Colonic mucosa (tissue), 4 donors: ENCODE measurements around the gene RAVER2. TPM values are rescaled to one million over a fixed set of nuclear protein-coding genes. Genes with fewer than 3 reads are reported as not detected.

Experiments
- DNase-seq: peaks from one replicate; pipeline ENCODE4 v3.0.0-alpha.2; 2020
- H3K27ac ChIP-seq: fragments of 200-600 bp; one replicate; pipeline ENCODE4 v1.8.0; 2021
- H3K27me3 ChIP-seq: fragments of 200-600 bp; one replicate; pipeline ENCODE4 v1.8.0; 2021
- H3K36me3 ChIP-seq: fragments of 200-600 bp; one replicate; pipeline ENCODE4 v1.8.0; 2021
- H3K4me1 ChIP-seq: fragments of 200-600 bp; one replicate; pipeline ENCODE4 v1.8.0; 2021; ENCODE audit warnings: mild to moderate bottlenecking
- H3K4me3 ChIP-seq: fragments of 200-600 bp; one replicate; pipeline ENCODE4 v1.8.0; 2021
- H3K9ac ChIP-seq, 2 donors: one replicate each; pipeline ENCODE4 v1.7.0; 2013; ENCODE audit warnings: control low read depth in 2 of 2, low read depth in 2 of 2, low read length in 2 of 2
- H3K9me3 ChIP-seq: fragments of 200-600 bp; one replicate; pipeline ENCODE4 v1.8.0; 2021
- intact Hi-C: fragments of 100-400 bp; cut with DNase I; formaldehyde crosslinking; loops from one replicate; pipeline ENCODE4 v1.14.1; 2022
- total RNA-seq, 2 donors: library from RNA; stranded (reverse); fragmentation: NEBNext Ultra II Directional in 1 of 2; extraction: Animal tissue kit (Norgen Biotek cat#: 25700) in 1 of 2; gene quantifications; one replicate each; pipeline ENCODE4 v1.2.1, GENCODE V29; 2021
- TF ChIP-seq, protein P1 (sequence below): fragments of 200-600 bp; IDR thresholded peaks from one replicate; pipeline ENCODE4 v1.8.0; 2022; ENCODE audit warnings: antibody characterized with exemption, mild to moderate bottlenecking
- donor health status: healthy.
- donor health status: DM: no; HTN: no; CAD: no.
- donor health status: DM: no; HTN: no; CAD: no.

RAVER2 gene
- total RNA-seq, 2 donors from 2014 or later = 43.0 to 58.6 TPM

DNA sequence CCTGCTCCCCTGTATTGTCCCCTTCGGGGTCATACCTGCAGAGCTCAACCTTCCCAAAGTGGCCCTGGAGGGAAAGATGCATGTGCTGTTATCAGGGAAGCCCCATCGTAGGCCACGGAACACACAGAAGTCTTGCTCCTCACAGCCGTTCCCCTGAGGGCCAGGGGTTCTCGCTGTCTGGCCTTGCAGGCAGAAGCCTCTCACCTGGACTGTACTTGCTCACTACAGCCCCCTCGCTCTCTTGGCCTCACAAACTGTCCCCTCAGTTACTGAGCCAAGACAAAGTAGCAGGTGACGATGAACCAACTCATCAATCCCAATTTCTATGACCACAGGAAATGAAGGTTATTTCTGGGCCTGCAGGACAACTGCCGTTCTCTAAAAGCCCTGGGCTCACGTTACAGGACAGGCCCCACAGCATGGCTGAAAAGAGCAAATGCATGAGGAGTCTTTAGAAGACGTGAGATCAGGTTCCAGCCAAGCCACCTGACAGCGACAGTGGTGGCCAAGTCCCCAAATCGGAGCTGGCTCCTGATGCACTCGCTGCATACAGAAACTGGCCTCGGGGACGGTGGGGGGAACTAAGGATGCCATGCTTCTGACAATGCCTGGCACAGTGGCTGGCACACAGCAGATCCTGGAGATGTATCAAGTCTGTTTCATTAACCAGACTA, 95.0 kb downstream of the RAVER2 start:
- no peak for DNase-seq
- peaks cover 5% of the 10 kb centered on the region for H3K36me3 ChIP-seq
- TF ChIP-seq, protein P1, sequence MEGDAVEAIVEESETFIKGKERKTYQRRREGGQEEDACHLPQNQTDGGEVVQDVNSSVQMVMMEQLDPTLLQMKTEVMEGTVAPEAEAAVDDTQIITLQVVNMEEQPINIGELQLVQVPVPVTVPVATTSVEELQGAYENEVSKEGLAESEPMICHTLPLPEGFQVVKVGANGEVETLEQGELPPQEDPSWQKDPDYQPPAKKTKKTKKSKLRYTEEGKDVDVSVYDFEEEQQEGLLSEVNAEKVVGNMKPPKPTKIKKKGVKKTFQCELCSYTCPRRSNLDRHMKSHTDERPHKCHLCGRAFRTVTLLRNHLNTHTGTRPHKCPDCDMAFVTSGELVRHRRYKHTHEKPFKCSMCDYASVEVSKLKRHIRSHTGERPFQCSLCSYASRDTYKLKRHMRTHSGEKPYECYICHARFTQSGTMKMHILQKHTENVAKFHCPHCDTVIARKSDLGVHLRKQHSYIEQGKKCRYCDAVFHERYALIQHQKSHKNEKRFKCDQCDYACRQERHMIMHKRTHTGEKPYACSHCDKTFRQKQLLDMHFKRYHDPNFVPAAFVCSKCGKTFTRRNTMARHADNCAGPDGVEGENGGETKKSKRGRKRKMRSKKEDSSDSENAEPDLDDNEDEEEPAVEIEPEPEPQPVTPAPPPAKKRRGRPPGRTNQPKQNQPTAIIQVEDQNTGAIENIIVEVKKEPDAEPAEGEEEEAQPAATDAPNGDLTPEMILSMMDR = no peak
- no peaks in the 10 kb centered on the region for H3K9me3 ChIP-seq
- no peak overlapping the region for H3K27ac ChIP-seq
- H3K4me1 ChIP-seq = no peaks in the 10 kb centered on the region
- no peak overlapping the region for H3K4me3 ChIP-seq
- H3K9ac ChIP-seq = no peak overlapping the region
- H3K27me3 ChIP-seq = no peaks in the 10 kb centered on the region
- intact Hi-C loops = no loop called here

DNA sequence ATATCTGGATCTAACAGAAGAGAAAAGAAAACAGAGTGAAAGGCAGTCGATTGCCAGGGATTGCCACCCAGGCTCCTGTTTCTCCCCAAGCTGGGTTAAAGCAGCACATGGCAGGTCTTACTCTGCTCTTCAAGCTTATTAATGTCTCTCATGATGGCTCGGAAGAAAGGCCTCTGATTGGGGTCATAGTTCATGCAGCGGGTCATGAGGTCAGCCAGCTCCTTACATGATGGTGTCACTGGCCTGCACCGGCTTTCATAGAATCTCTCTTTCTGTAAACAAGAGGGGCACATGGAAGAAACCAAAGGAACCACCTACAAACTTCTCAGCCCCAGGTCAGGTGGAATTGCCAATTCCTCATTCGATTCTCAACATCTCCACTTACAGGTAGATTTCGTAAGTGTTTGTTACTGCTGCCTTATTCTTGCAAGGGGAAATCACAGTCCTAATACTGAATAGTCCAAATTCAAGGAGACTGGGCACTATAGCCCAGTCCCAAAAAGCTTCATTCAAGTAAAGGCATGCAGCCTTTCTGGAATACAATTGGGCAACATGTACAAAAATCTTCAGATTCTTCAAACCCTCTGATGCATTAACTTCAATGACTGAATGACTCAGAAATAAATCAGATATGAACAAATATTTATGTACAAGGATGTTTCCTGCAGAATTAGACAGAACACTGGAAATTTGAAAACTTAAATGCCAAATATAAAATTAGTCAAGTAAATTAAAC, 96.6 kb downstream of the RAVER2 start:
- TF ChIP-seq, protein P1 = no peak
- no peak overlapping the region for H3K9ac ChIP-seq
- no peak for DNase-seq
- no peaks in the 10 kb centered on the region for H3K4me1 ChIP-seq
- H3K27ac ChIP-seq = no peak overlapping the region
- no peak overlapping the region for H3K4me3 ChIP-seq
- no peaks in the 10 kb centered on the region for H3K27me3 ChIP-seq
- intact Hi-C loops = no loop called here
- H3K36me3 ChIP-seq = no peaks in the 10 kb centered on the region
- H3K9me3 ChIP-seq = no peaks in the 10 kb centered on the region

DNA sequence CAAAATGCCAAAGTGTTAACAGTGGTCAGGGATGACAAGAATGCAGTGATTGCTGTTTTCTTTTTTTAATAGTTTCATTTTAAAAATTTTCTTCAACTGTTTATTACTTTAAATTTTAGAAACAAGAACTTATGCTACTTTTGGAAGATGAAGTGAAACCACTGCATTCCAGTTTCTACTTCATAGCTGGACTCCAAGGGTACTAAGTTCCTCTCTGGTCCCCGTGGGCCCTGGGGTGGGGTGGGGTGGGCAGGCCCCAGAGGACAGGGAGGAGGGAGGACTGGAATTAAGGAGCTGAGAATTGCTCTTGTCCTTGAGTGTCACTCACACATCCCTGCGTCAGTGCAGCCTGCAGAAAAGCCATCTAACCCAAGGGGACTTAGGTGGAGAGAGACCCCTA, 97.3 kb downstream of the RAVER2 start:
- intact Hi-C loops = no loop called here
- H3K36me3 ChIP-seq = no peaks in the 10 kb centered on the region
- no peaks in the 10 kb centered on the region for H3K4me1 ChIP-seq
- TF ChIP-seq, protein P1 = no peak
- no peak overlapping the region for H3K27ac ChIP-seq
- no peaks in the 10 kb centered on the region for H3K27me3 ChIP-seq
- H3K4me3 ChIP-seq = no peak overlapping the region
- no peaks in the 10 kb centered on the region for H3K9me3 ChIP-seq
- no peak overlapping the region for H3K9ac ChIP-seq
- DNase-seq = no peak

DNA sequence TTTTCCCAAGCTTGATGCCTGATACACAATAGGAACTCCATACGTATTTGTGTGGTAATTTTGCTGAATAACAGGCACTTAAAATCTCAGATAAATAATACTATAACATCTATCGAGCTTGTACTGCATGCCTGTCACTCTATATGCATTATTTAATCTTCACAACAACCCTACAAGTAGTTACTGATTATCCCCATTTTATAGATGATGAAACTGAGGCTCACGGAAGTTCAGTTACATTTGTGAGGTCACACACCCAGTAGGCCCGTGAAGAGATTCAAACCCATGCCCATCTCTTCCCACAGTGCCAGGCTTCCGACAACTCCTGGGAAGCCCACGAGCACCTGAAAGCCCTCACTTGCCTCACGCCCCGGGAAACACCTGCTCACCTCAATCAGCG, 98.8 kb downstream of the RAVER2 start:
- no peaks in the 10 kb centered on the region for H3K27me3 ChIP-seq
- DNase-seq = no peak
- TF ChIP-seq, protein P1 = no peak
- no peak overlapping the region for H3K27ac ChIP-seq
- no peaks in the 10 kb centered on the region for H3K36me3 ChIP-seq
- H3K9me3 ChIP-seq = no peaks in the 10 kb centered on the region
- intact Hi-C loops = no loop called here
- no peak overlapping the region for H3K9ac ChIP-seq
- H3K4me1 ChIP-seq = no peaks in the 10 kb centered on the region
- no peak overlapping the region for H3K4me3 ChIP-seq

DNA sequence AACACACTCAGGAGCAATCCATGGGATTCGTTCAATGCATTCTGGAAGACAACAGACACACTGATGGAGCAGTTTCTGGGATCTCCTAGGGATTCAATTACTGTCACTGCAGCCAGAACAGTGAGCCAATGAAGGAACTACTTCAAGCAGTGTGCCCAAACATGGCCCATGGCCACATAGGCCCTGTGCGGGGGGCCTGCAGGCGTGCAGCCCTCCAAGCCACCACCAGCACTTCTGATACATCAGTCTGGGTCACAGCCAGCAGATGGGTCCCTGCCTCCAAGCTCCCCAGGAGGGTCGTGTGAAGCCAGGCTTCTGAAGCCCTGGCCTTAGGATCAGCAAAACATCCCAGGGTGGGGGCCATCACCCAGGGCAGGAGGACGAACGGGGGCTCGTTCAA, 99.3 kb downstream of the RAVER2 start:
- Histone ChIP-seq H3K36me3 (no peaks in the 10 kb centered on the region), H3K27ac (no peak overlapping the region), H3K4me3 (no peak overlapping the region), H3K27me3 (no peaks in the 10 kb centered on the region), H3K4me1 (no peaks in the 10 kb centered on the region), H3K9me3 (no peaks in the 10 kb centered on the region), H3K9ac (no peak overlapping the region)
- TF ChIP-seq, protein P1 = no peak
- DNase-seq = no peak
- intact Hi-C loops = no loop called here
